ENCODE data around the gene IGF2BP1.

IGF2BP1 gene

DNA sequence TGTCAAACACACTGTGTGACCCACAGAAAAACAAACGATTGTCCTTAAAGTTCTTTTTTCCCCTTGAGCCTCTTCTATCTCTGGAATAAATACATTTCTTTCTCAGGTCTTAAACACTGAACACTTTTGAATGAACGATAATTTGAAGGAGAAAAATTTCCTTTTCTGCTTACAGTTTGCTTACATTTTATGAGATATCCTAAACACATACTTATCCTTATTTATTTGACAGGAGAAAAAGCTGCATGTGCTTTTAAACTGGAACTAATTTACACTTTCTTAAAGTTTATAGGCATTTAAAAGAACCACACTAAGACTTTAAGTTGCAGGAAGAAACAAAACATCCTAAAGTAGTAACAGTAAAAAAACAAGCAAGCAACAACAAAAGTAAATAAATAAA is 4.7 kb upstream of the IGF2BP1 start:
- Mint-ChIP-seq H3K4me3 (no peak overlapping the region), H3K27ac (no peak overlapping the region), H3K4me1 (ENCODE audit: low read depth) (peaks cover 14% of the 10 kb centered on the region), H3K36me3 (no peaks in the 10 kb centered on the region), H3K9me3 (ENCODE audit: low read depth) (no peaks in the 10 kb centered on the region), H3K27me3 (peaks cover 37% of the 10 kb centered on the region)

- no peaks in the 10 kb centered on the region for H3K36me3 Mint-ChIP-seq
- peaks cover 34% of the 10 kb centered on the region for H3K27me3 Mint-ChIP-seq
- H3K4me1 Mint-ChIP-seq (ENCODE audit: low read depth), result peaks cover 17% of the 10 kb centered on the region
- H3K4me3 Mint-ChIP-seq, result no peak overlapping the region
- no peaks in the 10 kb centered on the region for H3K9me3 Mint-ChIP-seq (ENCODE audit: low read depth)
- no peak overlapping the region for H3K27ac Mint-ChIP-seq
Measured at GRCh38 chr17:48993305-48993704, 3.9 kb upstream of the IGF2BP1 start.

DNA sequence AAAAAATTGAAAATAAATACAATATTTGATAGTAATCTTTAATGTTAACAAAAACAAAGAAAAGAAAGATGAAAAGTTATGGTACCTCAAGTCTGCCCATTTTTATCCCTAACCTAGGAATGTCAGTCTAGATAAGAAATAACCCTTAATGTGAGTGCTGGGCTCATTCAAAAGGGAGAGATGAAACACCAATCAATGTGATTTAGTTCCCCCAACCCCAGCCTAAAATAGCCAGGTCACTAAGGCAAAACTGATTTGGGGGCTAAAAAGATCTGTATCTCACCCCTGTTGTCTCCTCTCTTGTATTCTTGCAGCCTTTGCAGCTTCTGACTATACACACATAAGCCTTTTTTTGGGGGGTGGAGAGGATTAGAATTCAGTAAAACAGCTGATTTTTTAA is 3.2 kb upstream of the IGF2BP1 start:
- H3K4me3 Mint-ChIP-seq, result no peak overlapping the region
- peaks cover 22% of the 10 kb centered on the region for H3K4me1 Mint-ChIP-seq (ENCODE audit: low read depth)
- no peaks in the 10 kb centered on the region for H3K36me3 Mint-ChIP-seq
- no peak overlapping the region for H3K27ac Mint-ChIP-seq
- H3K9me3 Mint-ChIP-seq (ENCODE audit: low read depth), result no peaks in the 10 kb centered on the region
- H3K27me3 Mint-ChIP-seq, result peaks cover 38% of the 10 kb centered on the region

- Mint-ChIP-seq H3K4me3 (peak overlapping the region; percentile 71), H3K36me3 (no peaks in the 10 kb centered on the region), H3K9me3 (ENCODE audit: low read depth) (no peaks in the 10 kb centered on the region), H3K27ac (no peak overlapping the region), H3K4me1 (ENCODE audit: low read depth) (peaks cover 24% of the 10 kb centered on the region), H3K27me3 (peaks cover 42% of the 10 kb centered on the region)
Measured at GRCh38 chr17:48994549-48995303, 2.5 kb upstream of the IGF2BP1 start.

- peaks cover 49% of the 10 kb centered on the region for H3K27me3 Mint-ChIP-seq
- no peaks in the 10 kb centered on the region for H3K9me3 Mint-ChIP-seq (ENCODE audit: low read depth)
- no peak overlapping the region for H3K27ac Mint-ChIP-seq
- peak overlapping the region; percentile 71 for H3K4me3 Mint-ChIP-seq
- H3K4me1 Mint-ChIP-seq (ENCODE audit: low read depth), result peaks cover 24% of the 10 kb centered on the region
- peaks cover 3% of the 10 kb centered on the region for H3K36me3 Mint-ChIP-seq
Measured at GRCh38 chr17:48995304-48995973, 1.7 kb upstream of the IGF2BP1 start.

GRCh38 chr17:48995974-48996721 is 1.0 kb upstream of the IGF2BP1 start:
- peak overlapping the region; percentile 54 for H3K27ac Mint-ChIP-seq

GRCh38 chr17:48996722-48997102 is 473 bp upstream of the IGF2BP1 start:
- H3K27ac Mint-ChIP-seq, result peak overlapping the region; percentile 54
- peak overlapping the region; percentile 69 for H3K4me3 Mint-ChIP-seq
- H3K27me3 Mint-ChIP-seq, result peaks cover 49% of the 10 kb centered on the region
- H3K4me1 Mint-ChIP-seq (ENCODE audit: low read depth), result peaks cover 24% of the 10 kb centered on the region
- no peaks in the 10 kb centered on the region for H3K9me3 Mint-ChIP-seq (ENCODE audit: low read depth)
- H3K36me3 Mint-ChIP-seq, result peaks cover 3% of the 10 kb centered on the region

More at GRCh38 chr17:48995974-48996721, 1.0 kb upstream of the IGF2BP1 start:
- Mint-ChIP-seq H3K4me3 (peak overlapping the region; percentile 69), H3K27me3 (peaks cover 46% of the 10 kb centered on the region), H3K36me3 (peaks cover 3% of the 10 kb centered on the region), H3K9me3 (ENCODE audit: low read depth) (no peaks in the 10 kb centered on the region), H3K4me1 (ENCODE audit: low read depth) (peaks cover 24% of the 10 kb centered on the region)

DNA sequence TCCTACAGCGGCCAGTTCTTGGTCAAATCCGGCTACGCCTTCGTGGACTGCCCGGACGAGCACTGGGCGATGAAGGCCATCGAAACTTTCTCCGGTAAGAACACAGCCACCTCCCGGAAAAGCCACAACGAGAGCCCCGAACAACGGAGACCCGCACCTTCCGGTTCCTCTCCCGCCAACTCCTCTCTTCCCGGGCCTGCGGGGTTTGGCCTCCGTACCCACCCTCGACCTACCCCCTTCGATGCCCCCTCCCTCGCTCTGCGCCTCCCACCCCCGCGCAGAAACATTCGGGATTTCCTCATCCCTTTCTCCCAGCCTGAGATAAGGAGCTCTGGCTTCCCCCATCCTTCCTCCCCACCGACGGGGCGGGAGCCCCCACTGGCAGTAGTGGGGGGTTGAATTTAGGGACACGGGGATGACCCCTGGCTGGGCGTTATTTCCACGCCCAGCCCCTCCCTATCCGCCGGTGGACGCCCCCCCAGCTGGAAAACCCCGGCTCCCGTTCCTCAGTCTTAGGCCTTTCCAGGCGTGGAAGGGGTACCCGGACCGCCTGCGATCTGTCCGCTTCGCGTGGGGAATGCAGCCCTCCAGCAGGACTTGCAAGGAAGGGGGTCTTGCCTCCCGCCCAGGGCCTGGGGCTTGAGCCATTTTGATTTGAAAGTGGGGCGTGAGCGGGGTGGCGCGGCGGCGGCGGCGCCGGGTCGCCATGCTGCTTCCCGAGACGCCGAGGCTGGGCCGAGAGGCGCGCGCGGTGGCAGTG is 822 bp downstream of the IGF2BP1 start:
- Mint-ChIP-seq H3K27ac (no peak overlapping the region), H3K36me3 (peaks cover 3% of the 10 kb centered on the region), H3K4me3 (peak overlapping the region; percentile 69), H3K27me3 (peaks cover 46% of the 10 kb centered on the region), H3K4me1 (ENCODE audit: low read depth) (peaks cover 24% of the 10 kb centered on the region), H3K9me3 (ENCODE audit: low read depth) (no peaks in the 10 kb centered on the region)

DNA sequence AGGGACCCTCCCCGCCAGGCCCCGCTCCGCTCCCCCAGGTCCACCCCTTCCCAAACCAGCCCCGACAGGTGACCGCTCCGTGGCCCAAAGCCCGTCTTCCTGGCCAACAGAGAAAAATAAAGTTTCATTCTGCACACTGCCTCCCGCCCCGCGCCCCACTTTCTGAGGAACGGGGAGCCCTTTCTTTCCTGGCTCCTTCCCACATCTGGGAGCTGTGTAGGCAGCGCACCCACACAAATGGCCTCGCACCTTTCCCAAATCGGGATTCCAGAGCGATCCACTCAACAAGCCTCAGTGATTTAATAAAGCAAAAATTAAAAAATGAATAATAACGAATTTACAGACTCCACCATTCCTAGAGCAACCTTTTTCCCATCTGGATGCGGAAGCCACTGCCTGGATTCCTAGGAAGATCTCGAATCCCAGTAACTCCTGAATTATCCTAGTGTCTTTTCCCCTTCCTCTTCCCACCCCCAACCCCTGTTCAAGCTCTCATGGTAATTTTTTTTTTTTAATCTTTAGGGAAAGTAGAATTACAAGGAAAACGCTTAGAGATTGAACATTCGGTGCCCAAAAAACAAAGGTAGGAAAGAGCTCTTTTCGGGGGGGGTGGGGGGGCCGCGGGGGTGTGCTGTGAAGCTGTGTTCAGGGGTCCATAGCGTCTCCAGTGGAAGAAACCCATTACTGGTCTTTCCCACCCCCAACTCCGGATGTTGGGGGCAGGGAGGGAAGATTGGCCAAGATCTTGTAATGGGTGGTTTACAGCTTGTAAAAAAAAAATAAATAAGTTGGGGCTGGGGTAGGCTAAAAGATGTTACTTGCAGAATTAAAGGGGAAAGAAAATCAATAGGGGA is 1.6 kb downstream of the IGF2BP1 start:
- no peaks in the 10 kb centered on the region for H3K9me3 Mint-ChIP-seq (ENCODE audit: low read depth)
- H3K27ac Mint-ChIP-seq, result peak overlapping the region; percentile 61
- H3K27me3 Mint-ChIP-seq, result peaks cover 47% of the 10 kb centered on the region
- H3K4me3 Mint-ChIP-seq, result peak overlapping the region; percentile 77
- peaks cover 29% of the 10 kb centered on the region for H3K4me1 Mint-ChIP-seq (ENCODE audit: low read depth)
- peaks cover 3% of the 10 kb centered on the region for H3K36me3 Mint-ChIP-seq

- Mint-ChIP-seq H3K9me3 (ENCODE audit: low read depth) (no peaks in the 10 kb centered on the region), H3K36me3 (peaks cover 3% of the 10 kb centered on the region), H3K27me3 (peaks cover 50% of the 10 kb centered on the region), H3K4me3 (no peak overlapping the region), H3K4me1 (ENCODE audit: low read depth) (peaks cover 22% of the 10 kb centered on the region), H3K27ac (no peak overlapping the region)
Measured at GRCh38 chr17:49000943-49001342, 3.8 kb downstream of the IGF2BP1 start.

GRCh38 chr17:49001671-49002070 is 4.5 kb downstream of the IGF2BP1 start:
- peaks cover 54% of the 10 kb centered on the region for H3K27me3 Mint-ChIP-seq

DNA sequence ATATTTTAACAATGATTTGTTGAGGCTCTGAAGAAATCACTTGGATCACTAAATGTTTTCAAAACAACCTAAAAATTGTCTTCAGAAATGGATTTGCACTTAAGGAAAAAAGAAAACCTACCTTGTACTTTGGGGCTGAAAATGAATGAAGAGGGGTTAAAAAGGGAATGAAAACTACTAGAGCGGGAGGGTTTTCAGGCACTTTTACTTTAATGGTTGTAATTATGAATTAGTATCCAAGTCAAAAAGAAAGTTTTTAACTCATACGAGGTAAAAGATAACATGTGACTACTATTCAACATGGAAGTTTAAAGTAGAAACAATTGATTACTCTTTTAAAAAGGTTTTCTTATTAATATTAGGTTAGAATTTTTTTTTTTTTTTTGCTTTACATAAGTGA is 5.1 kb downstream of the IGF2BP1 start:
- Mint-ChIP-seq H3K4me3 (no peak overlapping the region), H3K9me3 (ENCODE audit: low read depth) (no peaks in the 10 kb centered on the region), H3K27ac (no peak overlapping the region), H3K4me1 (ENCODE audit: low read depth) (peaks cover 15% of the 10 kb centered on the region), H3K27me3 (peaks cover 55% of the 10 kb centered on the region), H3K36me3 (peaks cover 3% of the 10 kb centered on the region)

More at GRCh38 chr17:49001671-49002070, 4.5 kb downstream of the IGF2BP1 start:
- H3K4me3 Mint-ChIP-seq, result no peak overlapping the region
- peaks cover 3% of the 10 kb centered on the region for H3K36me3 Mint-ChIP-seq
- peaks cover 18% of the 10 kb centered on the region for H3K4me1 Mint-ChIP-seq (ENCODE audit: low read depth)
- H3K9me3 Mint-ChIP-seq (ENCODE audit: low read depth), result no peaks in the 10 kb centered on the region
- H3K27ac Mint-ChIP-seq, result no peak overlapping the region

DNA sequence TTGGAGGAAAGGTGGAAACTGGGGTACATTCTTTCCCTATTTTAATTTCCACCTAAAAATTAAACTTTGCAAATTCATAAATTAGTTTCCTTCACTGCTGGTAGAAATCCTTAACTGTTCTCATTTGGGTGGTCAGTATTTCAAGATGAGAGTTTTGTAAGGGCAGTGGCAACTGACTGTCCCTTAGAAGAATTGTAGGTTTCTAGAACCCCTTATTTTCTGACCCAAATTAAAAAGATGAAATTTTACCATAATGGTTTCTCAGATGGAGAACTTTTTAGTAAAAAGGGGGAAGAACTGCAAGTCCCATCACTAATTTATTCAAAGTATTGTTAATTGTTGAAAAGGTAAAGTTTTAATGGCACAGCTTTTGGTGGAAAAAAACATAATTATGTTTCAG is 5.6 kb downstream of the IGF2BP1 start:
- Mint-ChIP-seq H3K4me3 (no peak overlapping the region), H3K27ac (no peak overlapping the region), H3K36me3 (peaks cover 3% of the 10 kb centered on the region), H3K27me3 (peaks cover 56% of the 10 kb centered on the region), H3K9me3 (ENCODE audit: low read depth) (no peaks in the 10 kb centered on the region), H3K4me1 (ENCODE audit: low read depth) (peaks cover 12% of the 10 kb centered on the region)
